ACC112 (cell line): ENCODE measurements around the gene TCHP.
"Not testable (repeated sequence)": the region's sequence is repeated elsewhere in the genome, so short reads cannot be mapped to it uniquely, and the experiment has no call there.

Experiments
- H2AFZ ChIP-seq: fragments of 200-600 bp; sonication (generic); one replicate; pipeline ENCODE4 v1.6.0; 2017; ENCODE audit warnings: antibody characterized with exemption, low read length; ENCODE audit not compliant: unreplicated experiment
- H3K27ac ChIP-seq: fragments of 200-600 bp; sonication (generic); 2 replicates; pipeline ENCODE4 v1.5.1; 2014; ENCODE audit warnings: low read depth, mild to moderate bottlenecking, antibody characterized with exemption, low read length, moderate library complexity
- H3K27me3 ChIP-seq: fragments of 200-600 bp; sonication (generic); 2 replicates; pipeline ENCODE4 v1.6.1; 2014; ENCODE audit warnings: mild to moderate bottlenecking, antibody characterized with exemption, low read length, moderate library complexity, mixed read lengths; ENCODE audit not compliant: insufficient read depth
- H3K36me3 ChIP-seq: fragments of 200-600 bp; sonication (generic); 2 replicates; pipeline ENCODE4 v1.6.1; 2016; ENCODE audit warnings: mild to moderate bottlenecking, antibody characterized with exemption, low read length, moderate library complexity, mixed read lengths; ENCODE audit not compliant: insufficient read depth
- H3K4me1 ChIP-seq: fragments of 200-600 bp; sonication (generic); one replicate; pipeline ENCODE4 v1.6.1; 2016; ENCODE audit warnings: low read length, mixed read lengths; ENCODE audit not compliant: insufficient read depth, unreplicated experiment, control insufficient read depth
- H3K4me3 ChIP-seq: fragments of 200-600 bp; sonication (generic); 2 replicates; pipeline ENCODE4 v1.5.1; 2014; ENCODE audit warnings: mild to moderate bottlenecking, low read depth, low read length
- H3K79me2 ChIP-seq: fragments of 200-600 bp; sonication (generic); one replicate; pipeline ENCODE4 v1.6.0; 2016; ENCODE audit warnings: low read length; ENCODE audit not compliant: control insufficient read depth, unreplicated experiment, insufficient read depth

The TCHP gene

GRCh38 chr12:109879351-109880042 lies 20.6 kb upstream of the TCHP start:
- H3K27me3 ChIP-seq, result no peaks in the 10 kb centered on the region

DNA sequence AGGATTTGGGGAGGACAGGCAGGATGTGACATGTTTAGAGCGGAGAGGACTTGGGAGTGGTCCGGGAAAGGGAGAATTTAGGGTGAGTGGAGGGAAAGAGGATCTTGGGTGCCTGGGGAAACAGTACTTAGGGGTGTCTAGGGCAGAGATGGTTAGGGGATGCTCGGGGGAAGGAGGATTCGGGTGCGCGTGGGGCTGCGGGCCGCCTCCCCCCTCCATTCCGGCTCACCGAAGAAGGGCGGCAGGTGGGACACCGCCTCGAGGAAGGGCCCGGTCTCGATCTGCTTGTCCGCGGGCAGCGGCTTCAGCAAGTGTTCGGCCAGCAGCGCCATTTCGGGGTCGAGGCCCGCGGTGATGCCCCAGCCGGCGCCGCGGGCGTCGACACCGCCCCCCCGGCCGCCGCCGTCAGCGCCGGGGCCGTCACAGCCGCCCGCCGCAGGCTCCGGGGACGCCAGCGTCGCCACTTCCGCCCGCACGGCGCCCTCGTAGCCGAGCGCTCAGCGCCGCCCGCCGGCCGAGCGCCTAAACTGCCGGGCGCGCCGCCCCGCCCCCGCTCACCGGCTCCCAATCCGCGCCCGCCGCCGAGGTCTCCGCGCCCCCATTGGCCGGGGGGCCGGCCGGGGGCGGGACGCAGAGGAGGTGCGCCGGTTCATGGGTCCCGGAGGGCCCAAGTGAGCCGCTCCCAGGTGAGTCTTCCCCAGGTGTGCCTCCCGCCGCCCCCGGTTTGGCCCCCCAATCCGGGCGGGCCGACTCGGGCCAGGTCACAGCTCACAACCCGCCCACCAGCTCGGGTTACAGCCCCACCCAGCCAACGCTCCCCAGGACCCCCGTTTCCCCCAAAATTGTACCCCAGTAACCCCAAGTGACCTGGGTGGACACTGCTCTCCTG lies 19.8 kb upstream of the TCHP start, which contains the start of gene GLTP:
TSS of gene GLTP (minus strand) at position 499 of the 889 bp plus-strand sequence. CDS start at position 332, 167 bp downstream.
- Histone ChIP-seq H3K79me2 (peaks cover 44% of the 10 kb centered on the region), H3K36me3 (no peaks in the 10 kb centered on the region), H3K27ac (peak within 1 kb of the TSS; percentile 27), H3K27me3 (no peaks in the 10 kb centered on the region), H3K4me3 (peak within 1 kb of the TSS; percentile 94), H3K4me1 (peaks cover 33% of the 10 kb centered on the region), H2AFZ (peak within 1 kb of the TSS; percentile 93)

More at GRCh38 chr12:109879351-109880042, 20.6 kb upstream of the TCHP start:
- H3K36me3 ChIP-seq, result no peaks in the 10 kb centered on the region
- H3K79me2 ChIP-seq, result peaks cover 50% of the 10 kb centered on the region
- peak overlapping the region; percentile 83 for H2AFZ ChIP-seq
- H3K27ac ChIP-seq, result peak overlapping the region; percentile 27
- peaks cover 33% of the 10 kb centered on the region for H3K4me1 ChIP-seq
- peak overlapping the region; percentile 94 for H3K4me3 ChIP-seq

DNA sequence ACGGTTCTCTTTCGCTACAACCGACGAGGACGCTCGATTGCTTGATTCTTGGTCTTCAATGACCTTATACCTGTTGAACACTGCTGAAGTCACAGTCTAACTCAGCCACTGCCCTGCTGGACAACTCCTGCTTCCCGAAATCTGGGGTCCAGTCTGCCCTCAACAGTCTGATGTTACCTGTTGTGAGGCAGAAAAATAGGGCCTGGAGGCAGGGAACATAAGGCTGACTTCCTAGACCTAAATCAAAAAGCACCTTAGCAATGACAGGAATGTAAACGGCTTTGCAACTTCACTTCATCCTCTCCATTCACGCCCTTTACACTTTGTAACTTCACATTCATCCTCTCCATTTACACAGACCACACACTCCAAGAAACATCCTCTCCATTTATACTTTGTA lies 19.1 kb upstream of the TCHP start:
- peak overlapping the region; percentile 93 for H2AFZ ChIP-seq
- peaks cover 37% of the 10 kb centered on the region for H3K79me2 ChIP-seq
- peaks cover 33% of the 10 kb centered on the region for H3K4me1 ChIP-seq
- no peaks in the 10 kb centered on the region for H3K27me3 ChIP-seq
- no peaks in the 10 kb centered on the region for H3K36me3 ChIP-seq
- no peak overlapping the region for H3K27ac ChIP-seq
- peak overlapping the region; percentile 80 for H3K4me3 ChIP-seq

GRCh38 chr12:109881752-109882151 lies 18.3 kb upstream of the TCHP start:
- H3K27ac ChIP-seq, result peak overlapping the region; percentile 35; the same call in 1 of the 2 replicates
- no peaks in the 10 kb centered on the region for H3K36me3 ChIP-seq
- peaks cover 32% of the 10 kb centered on the region for H3K79me2 ChIP-seq
- peaks cover 33% of the 10 kb centered on the region for H3K4me1 ChIP-seq
- H3K4me3 ChIP-seq, result no peak overlapping the region
- no peak overlapping the region for H2AFZ ChIP-seq
- H3K27me3 ChIP-seq, result no peaks in the 10 kb centered on the region

GRCh38 chr12:109883461-109883860 lies 16.6 kb upstream of the TCHP start:
- H3K27me3 ChIP-seq, result no peaks in the 10 kb centered on the region
- H3K79me2 ChIP-seq, result peaks cover 17% of the 10 kb centered on the region
- no peak overlapping the region for H2AFZ ChIP-seq
- H3K36me3 ChIP-seq, result no peaks in the 10 kb centered on the region
- H3K4me1 ChIP-seq, result peaks cover 31% of the 10 kb centered on the region
- no peak overlapping the region for H3K27ac ChIP-seq
- H3K4me3 ChIP-seq, result no peak overlapping the region

DNA sequence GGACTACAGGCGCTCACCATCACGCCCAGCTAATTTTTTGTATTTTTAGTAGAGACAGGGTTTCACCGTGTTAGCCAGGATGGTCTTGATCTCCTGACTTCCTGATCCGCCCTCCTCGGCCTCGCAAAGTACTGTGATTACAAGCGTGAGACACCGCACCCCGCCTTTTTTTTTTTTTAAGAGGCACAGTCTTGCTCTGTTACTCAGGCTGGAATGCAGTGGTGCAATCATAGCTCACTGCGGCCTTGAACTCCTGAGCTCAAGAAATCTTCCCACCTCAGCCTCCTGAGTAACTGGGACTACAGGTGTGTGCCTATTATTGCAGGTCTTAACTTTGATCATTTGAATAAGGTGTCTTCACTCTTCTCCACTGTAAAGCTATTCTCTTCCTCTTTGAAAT lies 14.5 kb upstream of the TCHP start:
- Histone ChIP-seq H3K4me3 (no peak overlapping the region), H3K79me2 (no peaks in the 10 kb centered on the region), H3K36me3 (no peaks in the 10 kb centered on the region), H3K27ac (no peak overlapping the region), H3K27me3 (no peaks in the 10 kb centered on the region), H2AFZ (no peak overlapping the region), H3K4me1 (peaks cover 37% of the 10 kb centered on the region)

DNA sequence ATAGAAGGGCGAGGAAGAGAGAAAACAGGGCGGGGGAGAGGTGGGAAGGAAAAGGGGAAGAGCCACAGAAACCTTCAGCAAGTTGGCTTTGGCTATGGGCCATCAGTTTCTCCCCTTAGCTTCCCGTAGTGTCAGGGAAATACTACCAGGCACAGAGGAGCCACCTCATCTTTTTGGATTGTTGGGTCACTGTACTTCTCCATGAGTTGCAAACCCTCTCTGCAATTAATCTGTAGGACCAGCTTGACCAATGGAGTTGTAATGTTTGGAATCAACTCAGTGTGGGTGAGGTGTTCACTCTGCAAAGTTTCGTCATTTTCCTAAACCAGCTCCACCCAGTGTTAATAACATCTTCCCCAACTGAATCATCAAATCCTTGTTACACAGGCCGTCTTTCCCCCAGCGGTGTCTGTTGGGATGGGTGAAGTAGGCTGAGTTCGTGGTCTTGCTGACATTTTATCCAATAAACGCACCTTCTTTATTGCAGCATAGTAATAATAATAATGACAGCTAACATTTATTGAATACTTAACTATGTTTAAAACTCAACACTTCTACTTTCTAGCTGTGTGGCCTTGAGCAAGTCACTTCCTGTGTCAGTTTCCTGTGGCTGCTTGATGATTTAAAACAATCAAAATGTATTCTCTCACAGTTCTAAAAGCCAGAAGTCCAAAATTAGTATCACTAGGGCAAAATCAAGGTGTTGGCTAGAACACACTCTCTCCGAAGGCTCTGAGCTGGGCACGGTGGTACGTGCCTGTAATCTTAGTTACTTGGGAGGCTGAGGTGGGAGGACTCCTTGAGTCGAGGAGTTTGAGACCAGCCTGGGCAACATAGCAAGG lies 11.7 kb upstream of the TCHP start:
- no peak overlapping the region for H2AFZ ChIP-seq
- peaks cover 23% of the 10 kb centered on the region for H3K4me1 ChIP-seq
- no peaks in the 10 kb centered on the region for H3K36me3 ChIP-seq
- H3K79me2 ChIP-seq, result no peaks in the 10 kb centered on the region
- H3K27me3 ChIP-seq, result no peaks in the 10 kb centered on the region
- no peak overlapping the region for H3K4me3 ChIP-seq
- peak overlapping the region; percentile 90 for H3K27ac ChIP-seq

- Histone ChIP-seq H3K4me1 (peaks cover 23% of the 10 kb centered on the region), H2AFZ (no peak overlapping the region), H3K27ac (no peak overlapping the region)
These were observed 9.4 kb upstream of the TCHP start for GRCh38 chr12:109890620-109891170.

GRCh38 chr12:109891731-109892130 lies 8.3 kb upstream of the TCHP start:
- not testable (repeated sequence) for H3K36me3 ChIP-seq, H3K79me2 ChIP-seq, H3K4me3 ChIP-seq, H2AFZ ChIP-seq, H3K27ac ChIP-seq, H3K27me3 ChIP-seq
- H3K4me1 ChIP-seq, result peaks cover 23% of the 10 kb centered on the region

More at GRCh38 chr12:109890620-109891170, 9.4 kb upstream of the TCHP start:
- Histone ChIP-seq H3K36me3 (no peaks in the 10 kb centered on the region), H3K4me3 (no peak overlapping the region), H3K79me2 (no peaks in the 10 kb centered on the region), H3K27me3 (no peaks in the 10 kb centered on the region)

DNA sequence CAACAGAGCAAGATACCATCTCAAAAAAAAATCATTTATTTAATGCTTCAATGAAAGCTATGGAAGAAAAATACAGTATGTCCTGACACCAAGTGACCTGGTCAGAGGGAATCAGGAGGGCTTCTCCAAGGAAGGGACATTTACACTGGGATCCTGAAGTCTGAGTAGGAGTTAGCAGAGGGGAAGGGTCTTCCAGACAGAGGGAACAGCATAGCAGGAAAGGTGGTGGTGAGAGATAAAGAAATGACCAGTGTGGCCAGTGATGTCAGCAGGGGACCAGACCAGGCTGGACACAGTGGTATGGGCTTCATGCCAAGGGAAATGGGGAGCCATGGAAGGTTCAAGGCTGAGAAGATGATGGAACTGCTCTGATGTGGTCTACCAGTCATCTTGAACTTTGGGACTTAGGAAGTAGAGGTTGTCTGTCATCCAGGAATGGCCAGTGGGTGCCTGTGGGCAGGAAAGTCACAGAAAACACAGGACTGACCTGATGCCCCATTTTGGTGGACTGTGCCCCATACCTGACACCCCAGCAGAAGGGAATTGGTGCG lies 7.8 kb upstream of the TCHP start:
- H3K79me2 ChIP-seq, result no peaks in the 10 kb centered on the region
- H3K4me1 ChIP-seq, result peaks cover 23% of the 10 kb centered on the region
- H2AFZ ChIP-seq, result no peak overlapping the region
- H3K4me3 ChIP-seq, result no peak overlapping the region
- H3K27me3 ChIP-seq, result no peaks in the 10 kb centered on the region
- H3K36me3 ChIP-seq, result no peaks in the 10 kb centered on the region
- H3K27ac ChIP-seq, result no peak overlapping the region
